Sigmoid colon (tissue), 7 donors: ENCODE data around the gene CTNNB1. TPM values are rescaled to one million over a fixed set of nuclear protein-coding genes. Genes with fewer than 3 reads are reported as not detected.

ENCODE experiments used
- DNase-seq: peaks from one replicate; pipeline ENCODE4 v3.0.0-alpha.2; 2019
- H3K27ac ChIP-seq, 4 donors: fragments of 200-600 bp; sonication (generic); one replicate each; pipeline ENCODE4 v1.5.1; 2016 to 2019; ENCODE audit warnings: mild to moderate bottlenecking in 1 of 4
- H3K27me3 ChIP-seq, 3 donors: fragments of 200-600 bp; sonication (generic); one replicate each; pipeline ENCODE4 v1.5.1; 2019; ENCODE audit warnings: mild to moderate bottlenecking in 1 of 3
- H3K36me3 ChIP-seq, 4 donors: fragments of 200-600 bp; sonication (generic); one replicate each; pipeline ENCODE4 v1.5.1; 2016 to 2019
- H3K4me1 ChIP-seq, 4 donors: fragments of 200-600 bp; sonication (generic); one replicate each; pipeline ENCODE4 v1.5.1; 2017 to 2019
- H3K4me3 ChIP-seq, 4 donors: fragments of 200-600 bp; sonication (generic); one replicate each; pipeline ENCODE4 v1.5.1; 2017 to 2019; ENCODE audit warnings: mild to moderate bottlenecking in 2 of 4, moderate library complexity in 1 of 4
- H3K9me3 ChIP-seq, 4 donors: fragments of 200-600 bp in 3 of 4; sonication (generic) in 3 of 4; one replicate each; pipeline versions ENCODE4 v1.5.1 to v1.6.1; 2013 to 2019
- EP300 ChIP-seq, 4 donors: sonication (generic); formaldehyde crosslinking; IDR thresholded peaks; one replicate each; pipeline ENCODE4 v1.6.1; 2017; ENCODE audit warnings: antibody characterized with exemption in 4 of 4
- POLR2A ChIP-seq, 2 donors: fragments of 450-650 bp; IDR thresholded peaks; one replicate each; pipeline ENCODE4 v1.6.1; 2016; ENCODE audit warnings: antibody characterized with exemption in 2 of 2, mild to moderate bottlenecking in 2 of 2, moderate library complexity in 2 of 2
- POLR2AphosphoS5 ChIP-seq, 4 donors: sonication (generic); formaldehyde crosslinking; IDR thresholded peaks; one replicate each; pipeline ENCODE4 v1.6.1; 2017; ENCODE audit warnings: antibody characterized with exemption in 4 of 4
- WGBS, 2 donors: extraction: QIAGEN DNeasy Blood & Tissue Kit; methylation state at CpG; one replicate each; pipeline ENCODE4 v1.1.7; 2013; 5-methylcytosine and 5-hydroxymethylcytosine counted together
- intact Hi-C: fragments of 100-400 bp; cut with DNase I; formaldehyde crosslinking; loops from one replicate; pipeline ENCODE4 v1.15.1; 2023
- polyA plus RNA-seq, 3 donors: library from polyadenylated mRNA; stranded (reverse); fragments of 200-250 nt; gene quantifications; one replicate each; pipeline ENCODE4 v1.2.3, GENCODE V29; 2013
- total RNA-seq, 4 donors: library from RNA; depleted of rRNA; stranded (reverse); fragments of >200 nt; gene quantifications; one replicate each; pipeline ENCODE4 v1.1.0, GENCODE V29; 2016
- TF ChIP-seq, protein P1 (sequence below), 4 experiments: fragments of 450-650 bp in 3 of 4; fragments of 200-600 bp in 1 of 4; IDR thresholded peaks; one replicate each; pipeline ENCODE4 v1.5.1; 2016 to 2019; ENCODE audit warnings: antibody characterized with exemption in 4 of 4, mild to moderate bottlenecking in 3 of 4, moderate library complexity in 2 of 4
- donor health status: healthy with polysubstance abuse.
- donor health status: Bipolar disorder and iron deficiency.
- donor health status: healthy.

Gene CTNNB1
- total and polyA plus RNA-seq, 7 donors: 189 to 585 (median 392) TPM

DNA sequence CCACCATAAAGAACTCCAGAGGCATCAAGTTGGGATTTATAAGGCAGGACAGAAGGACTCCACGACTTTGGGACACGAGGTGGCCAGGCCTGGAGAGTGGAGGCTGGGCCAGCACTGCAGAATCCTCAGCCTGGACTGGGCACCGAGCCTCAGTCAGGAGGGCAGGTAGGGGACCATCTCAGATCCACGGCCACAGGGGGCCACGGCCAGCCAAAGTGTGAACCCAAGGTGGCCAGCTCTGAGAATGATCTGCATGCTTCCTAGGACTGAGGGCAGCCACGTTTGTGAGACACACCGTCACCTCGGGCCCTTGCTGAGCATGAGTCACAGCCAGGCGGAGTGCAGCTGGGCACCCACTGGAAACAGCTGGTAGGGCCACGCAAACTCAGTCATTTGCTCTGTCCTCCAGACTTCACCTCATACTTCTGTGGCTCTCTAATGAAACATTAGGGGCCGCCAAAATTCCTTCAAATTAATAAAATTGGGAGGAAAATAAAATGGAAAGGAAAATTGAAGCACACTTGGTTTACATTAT, 65.8 kb downstream of the CTNNB1 start:
- Histone ChIP-seq H3K36me3 (no peaks in the 10 kb centered on the region), H3K27ac (no peak overlapping the region), H3K4me3 (no peak overlapping the region), H3K9me3 (no peaks in the 10 kb centered on the region), H3K4me1 (no peaks in the 10 kb centered on the region), H3K27me3 (no peaks in the 10 kb centered on the region)
- no peak for DNase-seq
- 87 to 89% methylated on average over 11 of the region's 11 CpGs for WGBS, 2 donors
- TF ChIP-seq POLR2A (IDR thresholded peaks at IDR 0.05) (no peak), EP300 (IDR thresholded peaks at IDR 0.05) (no peak), POLR2AphosphoS5 (IDR thresholded peaks at IDR 0.05) (no peak)
- TF ChIP-seq, protein P1, sequence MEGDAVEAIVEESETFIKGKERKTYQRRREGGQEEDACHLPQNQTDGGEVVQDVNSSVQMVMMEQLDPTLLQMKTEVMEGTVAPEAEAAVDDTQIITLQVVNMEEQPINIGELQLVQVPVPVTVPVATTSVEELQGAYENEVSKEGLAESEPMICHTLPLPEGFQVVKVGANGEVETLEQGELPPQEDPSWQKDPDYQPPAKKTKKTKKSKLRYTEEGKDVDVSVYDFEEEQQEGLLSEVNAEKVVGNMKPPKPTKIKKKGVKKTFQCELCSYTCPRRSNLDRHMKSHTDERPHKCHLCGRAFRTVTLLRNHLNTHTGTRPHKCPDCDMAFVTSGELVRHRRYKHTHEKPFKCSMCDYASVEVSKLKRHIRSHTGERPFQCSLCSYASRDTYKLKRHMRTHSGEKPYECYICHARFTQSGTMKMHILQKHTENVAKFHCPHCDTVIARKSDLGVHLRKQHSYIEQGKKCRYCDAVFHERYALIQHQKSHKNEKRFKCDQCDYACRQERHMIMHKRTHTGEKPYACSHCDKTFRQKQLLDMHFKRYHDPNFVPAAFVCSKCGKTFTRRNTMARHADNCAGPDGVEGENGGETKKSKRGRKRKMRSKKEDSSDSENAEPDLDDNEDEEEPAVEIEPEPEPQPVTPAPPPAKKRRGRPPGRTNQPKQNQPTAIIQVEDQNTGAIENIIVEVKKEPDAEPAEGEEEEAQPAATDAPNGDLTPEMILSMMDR (IDR thresholded peaks at IDR 0.05): no peak
- intact Hi-C loops: no loop called here

DNA sequence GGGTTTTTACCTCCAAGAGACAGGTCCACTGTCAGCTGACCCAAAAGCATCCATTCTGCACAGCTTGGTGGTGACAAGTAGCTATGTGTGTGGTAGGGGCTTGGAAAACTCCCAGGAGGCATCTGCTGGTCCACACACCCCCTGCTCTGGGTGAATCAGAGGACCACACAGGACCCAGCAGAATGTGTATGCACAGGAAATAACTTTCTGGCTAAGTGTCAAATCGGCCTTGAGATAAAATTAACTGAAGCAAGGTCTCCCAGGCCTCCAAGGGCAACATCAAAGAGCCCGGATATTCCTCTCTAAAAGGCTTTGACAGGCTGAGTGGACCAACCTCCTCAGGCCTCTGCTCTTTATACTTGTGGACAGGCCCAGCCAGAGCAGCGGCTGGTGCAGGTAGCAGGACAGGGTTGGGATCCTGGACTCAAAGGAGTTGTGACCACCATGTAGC, 66.5 kb downstream of the CTNNB1 start:
- no peak overlapping the region for H3K4me3 ChIP-seq
- no peaks in the 10 kb centered on the region for H3K4me1 ChIP-seq
- no peak overlapping the region for H3K27ac ChIP-seq
- WGBS, 2 donors: 68 to 72% methylated on average over 3 of the region's 3 CpGs
- H3K27me3 ChIP-seq: no peaks in the 10 kb centered on the region
- TF ChIP-seq, protein P1 (IDR thresholded peaks at IDR 0.05): no peak
- no peak for TF ChIP-seq POLR2A (IDR thresholded peaks at IDR 0.05)
- no peaks in the 10 kb centered on the region for H3K36me3 ChIP-seq
- intact Hi-C loops: no loop called here
- H3K9me3 ChIP-seq: no peaks in the 10 kb centered on the region
- DNase-seq: no peak

DNA sequence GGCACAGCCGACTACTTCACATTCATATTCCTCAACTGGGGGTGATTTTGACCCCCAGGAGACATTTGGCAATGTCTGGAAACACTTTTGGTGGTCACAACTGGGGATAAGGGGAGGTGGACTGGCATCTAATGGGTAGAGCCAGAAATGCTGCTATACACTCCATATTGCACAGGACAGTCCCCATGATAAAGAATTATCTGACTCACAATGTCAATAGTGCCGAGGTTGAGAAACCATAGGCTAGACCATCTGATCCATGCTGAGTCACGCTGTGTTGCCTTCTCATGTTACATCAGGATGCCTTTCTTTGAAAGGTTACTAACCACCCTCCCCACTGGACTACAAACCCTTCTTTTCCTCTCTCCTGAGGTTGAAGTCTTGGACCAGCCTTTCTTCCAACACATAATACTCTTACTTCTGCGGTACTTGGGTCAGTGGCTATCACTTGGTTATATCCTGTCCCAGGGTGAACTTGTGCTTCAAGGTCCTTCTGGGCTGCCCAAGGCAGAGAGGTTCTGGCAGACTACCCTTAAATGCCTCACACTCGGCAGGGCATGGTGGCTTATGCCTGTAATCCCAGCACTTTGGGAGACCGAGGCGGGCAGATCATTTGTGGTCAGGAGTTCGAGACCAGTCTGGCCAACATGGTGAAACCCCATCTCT, 68.8 kb downstream of the CTNNB1 start:
- Histone ChIP-seq H3K9me3 (peaks cover 0 to under 1% (median 0%) of the 10 kb centered on the region in 4 donors), H3K4me3 (no peak overlapping the region), H3K4me1 (no peaks in the 10 kb centered on the region), H3K27me3 (no peaks in the 10 kb centered on the region), H3K36me3 (no peaks in the 10 kb centered on the region), H3K27ac (no peak overlapping the region)
- WGBS, 2 donors: 95% methylated on average over 8 of the region's 8 CpGs
- no peak for DNase-seq
- intact Hi-C loops: no loop called here
- TF ChIP-seq EP300 (IDR thresholded peaks at IDR 0.05) (no peak), POLR2AphosphoS5 (IDR thresholded peaks at IDR 0.05) (no peak), POLR2A (IDR thresholded peaks at IDR 0.05) (no peak)
- TF ChIP-seq, protein P1 (IDR thresholded peaks at IDR 0.05): no peak

DNA sequence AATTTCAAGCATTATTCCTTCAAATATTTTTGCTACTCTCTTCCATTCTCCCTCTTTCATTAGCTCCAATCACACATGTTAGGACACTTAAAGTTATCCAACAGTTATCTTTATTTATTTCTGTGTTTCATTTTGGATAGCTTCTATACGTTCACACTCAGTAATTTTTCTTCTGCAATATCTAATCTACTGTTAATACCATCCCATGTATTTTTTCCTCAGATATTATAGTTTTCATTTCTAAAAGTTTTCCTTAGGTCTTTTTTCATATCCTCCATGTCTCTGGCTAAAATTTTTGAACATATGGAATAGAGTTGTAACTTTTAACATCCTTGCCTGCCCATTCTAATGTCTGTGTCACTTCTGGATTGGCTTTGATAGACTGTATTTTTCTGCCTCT, 73.4 kb downstream of the CTNNB1 start:
- WGBS, 2 donors: 97 to 99% methylated on average over 1 of the region's 1 CpG
- Histone ChIP-seq H3K4me1 (no peaks in the 10 kb centered on the region), H3K4me3 (no peak overlapping the region), H3K27me3 (no peaks in the 10 kb centered on the region), H3K9me3 (peaks cover 0 to 5% (median 0%) of the 10 kb centered on the region in 4 donors), H3K36me3 (no peaks in the 10 kb centered on the region), H3K27ac (no peak overlapping the region)
- no peak for DNase-seq
- intact Hi-C loops: no loop called here
- TF ChIP-seq, protein P1 (IDR thresholded peaks at IDR 0.05): no peak
- no peak for TF ChIP-seq POLR2AphosphoS5 (IDR thresholded peaks at IDR 0.05)
- TF ChIP-seq POLR2A (IDR thresholded peaks at IDR 0.05): no peak
- no peak for TF ChIP-seq EP300 (IDR thresholded peaks at IDR 0.05)
